ENCODE data around the gene TKFC.
A peak's percentile ranks its signal among the peaks of the same experiment; 100 is the strongest.

Gene TKFC

DNA sequence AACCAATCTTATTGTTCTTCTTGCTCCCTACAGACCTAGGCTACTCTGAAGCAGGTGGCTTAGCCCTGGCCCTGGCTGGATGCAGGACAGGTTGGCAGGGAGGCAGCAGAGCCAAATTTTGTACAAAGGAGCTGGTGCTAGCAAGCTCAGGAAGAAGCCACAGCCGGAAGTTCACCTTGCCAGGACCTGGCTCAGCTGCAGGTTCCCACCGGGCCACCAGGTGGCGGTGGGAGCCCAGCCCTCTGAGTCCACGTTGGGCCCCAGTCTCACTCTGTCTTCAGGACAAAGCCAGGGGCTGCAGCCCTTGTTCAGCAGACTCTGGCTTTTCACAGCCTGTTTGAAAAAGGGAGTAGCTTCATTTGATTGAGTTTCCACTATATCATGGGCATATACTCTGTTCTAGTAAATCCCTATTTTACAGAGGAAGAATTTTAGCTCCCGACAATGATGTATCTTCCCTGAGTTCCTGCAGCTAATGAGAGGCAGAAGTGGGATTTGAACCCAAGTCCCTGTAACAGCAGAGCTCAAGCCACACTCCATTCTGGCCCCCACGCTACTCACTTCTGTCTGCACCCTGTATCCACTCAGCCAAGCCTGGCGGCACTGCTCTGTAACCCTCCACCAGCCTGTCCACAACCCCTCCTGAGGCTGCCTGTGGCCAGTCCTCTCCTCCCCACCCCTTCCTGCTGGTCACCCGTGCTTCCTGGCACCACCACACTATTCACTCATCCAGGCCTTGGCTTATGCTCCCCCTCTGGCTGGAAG, 3.3 kb downstream of the TKFC start:
- peak; percentile 93 for DNase-seq (ENCODE audit: low spot score)
- TF ChIP-seq, protein P1, sequence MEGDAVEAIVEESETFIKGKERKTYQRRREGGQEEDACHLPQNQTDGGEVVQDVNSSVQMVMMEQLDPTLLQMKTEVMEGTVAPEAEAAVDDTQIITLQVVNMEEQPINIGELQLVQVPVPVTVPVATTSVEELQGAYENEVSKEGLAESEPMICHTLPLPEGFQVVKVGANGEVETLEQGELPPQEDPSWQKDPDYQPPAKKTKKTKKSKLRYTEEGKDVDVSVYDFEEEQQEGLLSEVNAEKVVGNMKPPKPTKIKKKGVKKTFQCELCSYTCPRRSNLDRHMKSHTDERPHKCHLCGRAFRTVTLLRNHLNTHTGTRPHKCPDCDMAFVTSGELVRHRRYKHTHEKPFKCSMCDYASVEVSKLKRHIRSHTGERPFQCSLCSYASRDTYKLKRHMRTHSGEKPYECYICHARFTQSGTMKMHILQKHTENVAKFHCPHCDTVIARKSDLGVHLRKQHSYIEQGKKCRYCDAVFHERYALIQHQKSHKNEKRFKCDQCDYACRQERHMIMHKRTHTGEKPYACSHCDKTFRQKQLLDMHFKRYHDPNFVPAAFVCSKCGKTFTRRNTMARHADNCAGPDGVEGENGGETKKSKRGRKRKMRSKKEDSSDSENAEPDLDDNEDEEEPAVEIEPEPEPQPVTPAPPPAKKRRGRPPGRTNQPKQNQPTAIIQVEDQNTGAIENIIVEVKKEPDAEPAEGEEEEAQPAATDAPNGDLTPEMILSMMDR (IDR thresholded peaks at IDR 0.05; ENCODE audit: extremely low read depth, insufficient read depth, missing control alignments): peak; percentile 99
- in situ Hi-C loops (cut with MboI; ENCODE audit: low pct_unique_long_range_greater_than_20kb, low sequenced_read_pairs, unreplicated experiment): loop anchor here (10.0 kb wide), 1 partner anchor 48 kb away; no protein-coding TSS in a partner anchor

DNA sequence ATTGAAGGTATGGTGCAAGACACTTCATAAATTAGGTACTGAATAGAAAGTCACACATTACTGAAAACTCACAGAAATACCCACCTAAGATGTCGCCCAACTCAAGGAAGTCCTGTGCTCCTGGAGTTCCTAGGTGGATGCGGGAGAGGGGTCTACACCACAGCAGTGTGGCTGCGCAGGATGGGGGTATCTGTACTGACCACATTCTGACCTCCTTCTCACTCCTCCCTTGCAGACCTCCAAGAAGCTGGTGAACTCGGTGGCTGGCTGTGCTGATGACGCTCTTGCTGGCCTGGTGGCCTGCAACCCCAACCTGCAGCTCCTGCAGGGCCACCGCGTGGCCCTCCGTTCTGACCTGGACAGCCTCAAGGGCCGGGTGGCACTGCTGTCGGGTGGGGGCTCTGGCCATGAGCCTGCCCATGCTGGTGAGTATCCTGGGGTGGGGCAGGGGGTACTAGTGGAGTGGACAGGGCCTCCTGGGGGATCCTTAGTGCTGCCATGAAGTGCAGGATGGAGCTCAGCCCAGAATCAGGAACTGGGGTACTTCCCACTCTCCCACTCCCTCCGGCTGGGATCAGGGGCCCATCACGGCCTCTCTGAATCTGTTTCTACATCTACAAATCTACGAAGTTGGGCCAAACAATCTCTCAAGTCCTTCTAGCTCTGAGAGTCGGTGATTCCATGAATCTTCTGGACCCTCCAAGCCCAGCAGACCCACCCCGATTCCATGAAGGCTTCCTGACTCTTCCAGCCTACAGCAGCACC, 4.9 kb downstream of the TKFC start:
- no peak for DNase-seq (ENCODE audit: low spot score)
- in situ Hi-C loops (cut with MboI; ENCODE audit: low pct_unique_long_range_greater_than_20kb, low sequenced_read_pairs, unreplicated experiment): loop anchor here (10.0 kb wide), 1 partner anchor 47 kb away; no protein-coding TSS in a partner anchor
- TF ChIP-seq, protein P1 (IDR thresholded peaks at IDR 0.05; ENCODE audit: extremely low read depth, insufficient read depth, missing control alignments): no peak

DNA sequence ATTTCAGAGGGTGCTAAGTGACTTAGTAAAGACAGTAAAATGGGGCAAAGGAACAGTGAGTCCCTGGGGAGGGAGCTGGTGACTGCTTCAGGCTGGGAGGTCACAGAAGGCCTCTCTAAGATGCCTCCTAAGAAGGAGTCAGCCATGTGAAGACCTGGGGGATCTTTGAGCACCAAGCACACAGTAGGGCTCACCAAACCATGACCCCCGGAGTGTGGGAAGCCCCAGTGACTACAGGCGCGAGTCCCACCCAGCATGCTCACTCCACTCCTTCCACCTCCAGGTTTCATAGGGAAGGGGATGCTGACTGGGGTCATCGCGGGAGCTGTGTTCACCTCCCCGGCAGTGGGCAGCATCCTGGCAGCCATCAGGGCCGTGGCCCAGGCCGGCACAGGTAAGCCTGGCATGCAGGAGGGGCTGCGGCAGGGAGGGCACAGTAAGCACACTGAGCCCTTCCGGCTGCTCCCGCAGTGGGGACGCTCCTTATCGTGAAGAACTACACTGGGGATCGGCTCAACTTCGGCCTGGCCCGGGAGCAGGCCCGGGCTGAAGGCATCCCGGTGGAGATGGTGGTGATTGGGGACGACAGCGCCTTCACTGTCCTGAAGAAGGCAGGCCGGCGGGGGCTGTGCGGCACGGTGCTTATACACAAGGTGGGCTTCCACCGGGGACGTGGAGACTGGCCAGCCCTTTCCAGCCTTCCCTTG, 5.9 kb downstream of the TKFC start:
- no peak for DNase-seq (ENCODE audit: low spot score)
- in situ Hi-C loops (cut with MboI; ENCODE audit: low pct_unique_long_range_greater_than_20kb, low sequenced_read_pairs, unreplicated experiment): loop anchor here (10.0 kb wide), 1 partner anchor 46 kb away; no protein-coding TSS in a partner anchor
- TF ChIP-seq, protein P1 (IDR thresholded peaks at IDR 0.05; ENCODE audit: extremely low read depth, insufficient read depth, missing control alignments): no peak

DNA sequence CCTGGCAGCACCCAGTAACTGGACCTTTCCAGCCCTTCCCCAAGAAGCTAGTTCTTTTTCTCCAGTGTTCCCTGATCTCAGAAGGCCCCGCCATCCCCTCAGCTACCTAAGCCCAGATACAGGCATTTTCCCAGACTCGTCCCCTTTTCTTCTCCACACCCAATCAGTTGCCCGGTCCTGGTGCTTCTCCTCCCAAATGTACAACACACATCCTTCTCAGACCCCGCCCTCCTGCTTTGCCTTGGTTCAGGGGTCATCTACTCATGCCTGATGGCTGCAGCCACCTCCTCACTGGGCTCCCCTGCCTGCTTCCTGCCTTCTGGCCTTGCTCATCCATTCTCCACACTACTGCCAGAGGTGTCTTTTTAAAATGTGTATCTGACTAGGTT, 6.5 kb downstream of the TKFC start:
- in situ Hi-C loops (cut with MboI; ENCODE audit: low pct_unique_long_range_greater_than_20kb, low sequenced_read_pairs, unreplicated experiment): loop anchor here (10.0 kb wide), 1 partner anchor 45 kb away; no protein-coding TSS in a partner anchor

DNA sequence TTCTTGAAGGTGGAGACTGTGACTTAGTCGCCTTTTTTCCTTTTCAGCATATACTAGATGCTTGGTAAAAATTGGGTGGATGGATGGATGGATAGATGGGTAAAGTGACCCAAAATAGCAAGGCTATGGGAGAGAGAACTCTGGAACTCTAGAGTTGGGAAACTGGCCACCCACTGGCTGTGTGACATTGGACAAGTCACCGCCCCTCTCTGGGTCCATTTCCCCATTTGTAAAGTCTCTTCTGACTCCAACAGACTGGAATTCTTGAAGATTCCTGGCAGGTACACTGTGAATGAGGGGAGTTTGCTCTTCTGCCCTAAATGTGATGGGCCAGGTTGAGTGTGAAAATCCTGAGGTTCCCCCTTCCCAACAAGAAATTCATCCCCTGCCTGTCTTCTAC, 8.0 kb downstream of the TKFC start:
- in situ Hi-C loops (cut with MboI; ENCODE audit: low pct_unique_long_range_greater_than_20kb, low sequenced_read_pairs, unreplicated experiment): no loop called here
- TF ChIP-seq, protein P1 (IDR thresholded peaks at IDR 0.05; ENCODE audit: extremely low read depth, insufficient read depth, missing control alignments): no peak

More for the DNA sequence above, 6.5 kb downstream of the TKFC start:
- TF ChIP-seq, protein P1 (IDR thresholded peaks at IDR 0.05; ENCODE audit: extremely low read depth, insufficient read depth, missing control alignments): no peak
- DNase-seq (ENCODE audit: low spot score): no peak

DNA sequence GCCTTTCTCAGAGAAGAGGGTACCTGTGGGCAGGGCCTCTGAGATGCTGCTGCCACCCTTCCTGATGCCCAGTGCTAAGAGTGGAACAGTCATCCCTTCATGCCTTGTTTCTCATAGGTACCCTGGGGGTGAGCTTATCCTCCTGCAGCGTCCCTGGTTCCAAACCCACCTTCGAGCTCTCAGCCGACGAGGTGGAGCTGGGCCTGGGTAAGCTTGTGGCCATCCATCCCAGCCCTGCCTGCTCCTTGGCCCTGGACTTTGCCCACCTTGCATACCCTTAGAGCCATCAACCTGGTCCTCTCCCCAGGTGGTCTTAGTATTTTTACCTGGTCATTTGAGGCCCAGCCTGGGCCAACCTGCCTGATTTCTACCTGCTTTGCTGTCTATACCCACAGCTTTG, 8.7 kb downstream of the TKFC start:
- TF ChIP-seq, protein P1 (IDR thresholded peaks at IDR 0.05; ENCODE audit: extremely low read depth, insufficient read depth, missing control alignments): no peak
- DNase-seq (ENCODE audit: low spot score): no peak
- in situ Hi-C loops (cut with MboI; ENCODE audit: low pct_unique_long_range_greater_than_20kb, low sequenced_read_pairs, unreplicated experiment): no loop called here

More for the DNA sequence above, 8.0 kb downstream of the TKFC start:
- DNase-seq (ENCODE audit: low spot score): no peak
